Spleen (tissue), 7 donors: Measurements from ENCODE around the gene CMTM7.

Source experiments
- POLR2A ChIP-seq, 3 donors: fragments of 450-650 bp; IDR thresholded peaks; one replicate each; pipeline ENCODE4 v1.5.1; 2017; ENCODE audit warnings: antibody characterized with exemption in 3 of 3, mild to moderate bottlenecking in 1 of 3
- POLR2AphosphoS5 ChIP-seq, 3 donors: sonication (generic); formaldehyde crosslinking; IDR thresholded peaks; one replicate each; pipeline ENCODE4 v1.5.1; 2017; ENCODE audit warnings: antibody characterized with exemption in 3 of 3
- TF ChIP-seq, protein P1 (sequence below), 11 experiments: fragments of 200-600 bp in 7 of 11; fragments of 450-650 bp in 4 of 11; sonication (generic) in 4 of 11; IDR thresholded peaks in 8 of 11; conservative IDR thresholded peaks in 3 of 11; 1 replicate in 7 of 11; 2 replicates in 4 of 11; pipeline versions ENCODE4 v1.4.0 to v1.8.0; 2016 to 2021; ENCODE audit warnings: antibody characterized with exemption in 11 of 11, inconsistent platforms in 4 of 11, mild to moderate bottlenecking in 1 of 11
- donor health status: DM: no; HTN: no; CAD: no; lungs with moderate emphysema.
- donor health status: DM: no; HTN: no; CAD: no.
- donor health status: DM: no; HTN: no; CAD: no.

DNA sequence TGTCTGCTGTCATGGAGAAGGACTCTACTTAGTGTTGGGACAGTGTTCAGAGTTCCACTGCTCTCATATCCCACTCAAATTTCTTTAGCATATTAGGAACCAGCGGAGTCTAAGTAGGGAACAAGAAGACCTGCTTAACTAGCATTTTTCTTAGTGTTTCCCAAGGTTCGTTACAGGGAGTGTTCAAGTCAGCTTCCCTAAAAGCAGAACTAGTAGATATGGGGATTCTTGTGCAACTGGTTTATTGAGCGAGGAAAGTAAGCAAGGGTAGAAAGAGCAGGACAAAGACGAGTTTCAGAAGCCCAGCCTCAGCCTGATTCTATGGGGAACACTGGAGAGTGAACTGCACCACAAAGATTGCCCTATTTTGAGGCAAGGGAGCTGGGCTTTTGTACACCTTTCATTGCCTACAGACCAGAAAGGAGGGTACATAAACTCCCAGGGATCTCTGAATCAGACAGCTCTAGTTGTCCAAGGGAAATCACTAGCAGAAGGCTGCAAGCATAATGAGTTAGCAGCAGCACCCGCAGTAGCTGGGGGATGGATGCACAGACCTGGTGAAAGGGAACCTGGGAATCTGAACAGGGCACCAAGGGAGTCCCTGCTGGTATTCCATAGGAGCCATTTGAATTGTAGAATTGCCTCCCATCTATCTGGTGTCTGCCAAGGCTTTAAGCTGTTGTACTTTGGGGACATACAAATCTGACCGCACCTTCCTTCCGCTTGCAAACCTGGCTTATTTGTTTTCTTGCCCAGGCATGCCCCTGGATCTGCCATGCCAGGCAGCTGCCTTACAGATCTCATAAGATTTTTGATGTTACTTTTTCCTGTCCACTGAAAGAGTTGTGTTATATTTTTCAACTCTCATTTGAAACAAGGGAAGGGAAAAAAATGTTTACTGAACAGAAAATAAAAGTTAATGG is 15.1 kb downstream of the CMTM7 start:
- TF ChIP-seq, protein P1, sequence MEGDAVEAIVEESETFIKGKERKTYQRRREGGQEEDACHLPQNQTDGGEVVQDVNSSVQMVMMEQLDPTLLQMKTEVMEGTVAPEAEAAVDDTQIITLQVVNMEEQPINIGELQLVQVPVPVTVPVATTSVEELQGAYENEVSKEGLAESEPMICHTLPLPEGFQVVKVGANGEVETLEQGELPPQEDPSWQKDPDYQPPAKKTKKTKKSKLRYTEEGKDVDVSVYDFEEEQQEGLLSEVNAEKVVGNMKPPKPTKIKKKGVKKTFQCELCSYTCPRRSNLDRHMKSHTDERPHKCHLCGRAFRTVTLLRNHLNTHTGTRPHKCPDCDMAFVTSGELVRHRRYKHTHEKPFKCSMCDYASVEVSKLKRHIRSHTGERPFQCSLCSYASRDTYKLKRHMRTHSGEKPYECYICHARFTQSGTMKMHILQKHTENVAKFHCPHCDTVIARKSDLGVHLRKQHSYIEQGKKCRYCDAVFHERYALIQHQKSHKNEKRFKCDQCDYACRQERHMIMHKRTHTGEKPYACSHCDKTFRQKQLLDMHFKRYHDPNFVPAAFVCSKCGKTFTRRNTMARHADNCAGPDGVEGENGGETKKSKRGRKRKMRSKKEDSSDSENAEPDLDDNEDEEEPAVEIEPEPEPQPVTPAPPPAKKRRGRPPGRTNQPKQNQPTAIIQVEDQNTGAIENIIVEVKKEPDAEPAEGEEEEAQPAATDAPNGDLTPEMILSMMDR (IDR thresholded peaks at IDR 0.05 in 8 of 11, conservative IDR thresholded peaks at IDR 0.05 in 3 of 11): no peak
- TF ChIP-seq POLR2AphosphoS5 (IDR thresholded peaks at IDR 0.05) (peak in 1 of 3 donors; percentile 33), POLR2A (IDR thresholded peaks at IDR 0.05) (no peak)
